K562 (cell line): ENCODE data around the gene ZNF776. TPM values are rescaled to one million over a fixed set of nuclear protein-coding genes. Genes with fewer than 3 reads are reported as not detected.

Experiments used
- BRF1 ChIP-seq: IDR thresholded peaks from 3 replicates; pipeline ENCODE4 v1.6.1; 2011; ENCODE audit warnings: borderline replicate concordance, mild to moderate bottlenecking; ENCODE audit not compliant: insufficient read length; ENCODE audit errors: extremely low read depth
- CREM ChIP-seq: IDR thresholded peaks from 2 replicates; pipeline ENCODE4 v1.6.1; 2014; ENCODE audit warnings: antibody characterized with exemption, low read depth
- ETV1 ChIP-seq: fragments of 450-650 bp; conservative IDR thresholded peaks from 2 replicates; pipeline ENCODE4 v1.6.1; 2016; ENCODE audit warnings: missing genetic modification characterization, control low read depth, low read depth, missing compliant biosample characterization
- JUNB ChIP-seq: fragments of 450-650 bp; formaldehyde crosslinking; conservative IDR thresholded peaks from 2 replicates; pipeline ENCODE4 v1.4.0; 2020; ENCODE audit warnings: mild to moderate bottlenecking
- KLF1 ChIP-seq: fragments of 450-650 bp; IDR thresholded peaks from 2 replicates; pipeline ENCODE4 v1.6.1; 2016; ENCODE audit warnings: missing genetic modification characterization, missing compliant biosample characterization
- MEF2D ChIP-seq: conservative IDR thresholded peaks from 2 replicates; pipeline ENCODE4 v1.6.1; 2016; ENCODE audit warnings: low read depth, missing genetic modification characterization, missing compliant biosample characterization
- MGA ChIP-seq: fragments of 450-650 bp; IDR thresholded peaks from 2 replicates; pipeline ENCODE4 v1.6.1; 2016; ENCODE audit warnings: mild to moderate bottlenecking, moderate library complexity
- NFATC3 ChIP-seq: fragments of 450-650 bp; IDR thresholded peaks from 2 replicates; pipeline ENCODE4 v1.6.1; 2017; ENCODE audit warnings: mild to moderate bottlenecking
- NONO ChIP-seq, 2 experiments: fragments of 200-400 bp in 1 of 2; fragments of 450-650 bp in 1 of 2; formaldehyde crosslinking in 1 of 2; IDR thresholded peaks; 2 replicates each; pipeline ENCODE4 v1.6.1; 2017; ENCODE audit warnings: low read depth in 2 of 2, mild to moderate bottlenecking in 2 of 2, moderate library complexity in 2 of 2, low read length in 1 of 2
- PHB ChIP-seq: fragments of 250-450 bp; sonication (Bioruptor Pico); IDR thresholded peaks from 2 replicates; pipeline ENCODE4 v1.5.0; 2021
- SMARCC2 ChIP-seq: fragments of 450-650 bp; IDR thresholded peaks from 2 replicates; pipeline ENCODE4 v1.6.1; 2017; ENCODE audit warnings: antibody characterized with exemption, moderate library complexity, mild to moderate bottlenecking, low read depth
- TGIF2 ChIP-seq: sonication (generic); formaldehyde crosslinking; IDR thresholded peaks from 2 replicates; pipeline ENCODE4 v1.8.1; 2022; ENCODE audit warnings: mild to moderate bottlenecking, missing genetic modification reagents, moderate library complexity
- ZNF512 ChIP-seq: IDR thresholded peaks from 2 replicates; pipeline ENCODE4 v1.6.1; 2016; ENCODE audit warnings: missing genetic modification characterization, missing compliant biosample characterization
- ZSCAN32 ChIP-seq: fragments of 450-650 bp; formaldehyde crosslinking; IDR thresholded peaks from 2 replicates; pipeline ENCODE4 v1.4.0; 2020; ENCODE audit warnings: mild to moderate bottlenecking, moderate library complexity
- polyA plus RNA-seq, 8 experiments: library from polyadenylated mRNA; depleted of rRNA in 4 of 8; stranded (reverse) in 5 of 8; unstranded in 3 of 8; fragments of >200 nt; fragmentation: Nextera tagmentation in 2 of 8; fragmentation: Illumina TruSeq in 1 of 8; extraction: Ambion mirVana in 2 of 8; extraction: Trizol in 1 of 8; gene quantifications; 2 replicates each; pipeline versions ENCODE4 v1.2.1 to v1.2.3, GENCODE V29; 2011 to 2014; ENCODE audit warnings: inconsistent platforms in 1 of 8, missing spikeins in 1 of 8
- total RNA-seq, 7 experiments: library from RNA; depleted of rRNA in 6 of 7; stranded (reverse); fragments of >200 nt in 6 of 7; fragmentation: Illumina TruSeq in 2 of 7; extraction: Trizol in 2 of 7; gene quantifications; 2 replicates each; pipeline versions ENCODE4 v1.2.1 to v1.2.3, GENCODE V29; 2011 to 2021; ENCODE audit warnings: low replicate concordance in 1 of 7

ZNF776 gene
- total and polyA plus RNA-seq, 9 of the 15 experiments (the other 6 are each of a cell fraction or from before 2014, with no cell fraction given) = 2.2 to 16.9 (median 8.2) TPM

GRCh38 chr19:57746580-57747471 lies at the start of gene ZNF776 (continued):
- TF ChIP-seq MGA (peak; percentile 43), JUNB (CRISPR knock-in tag) (no peak), PHB (CRISPR knock-in tag) (no peak), BRF1 (no peak), ETV1 (tag) (no peak), NFATC3 (no peak), TGIF2 (CRISPR knock-in tag) (no peak), ZSCAN32 (no peak), ZNF512 (tag) (no peak), MEF2D (tag) (no peak), SMARCC2 (no peak), KLF1 (tag) (peak; percentile 30; the same call in 1 of the 2 replicates), CREM (peak; percentile 81), NONO (IDR thresholded peaks at IDR 0.05; ENCODE audit: low read depth in 2 of 2, low read length in 1 of 2) (no peak)
